Mucosa of descending colon (tissue), 3 donors: ENCODE data around the gene RELN. TPM values are rescaled to one million over a fixed set of nuclear protein-coding genes. Genes with fewer than 3 reads are reported as not detected.

Experiments used
- ATAC-seq: fragments of 200-7000 bp; cut with Tn5 transposase; one replicate; pipeline ENCODE4 v1.9.1; 2020; ENCODE audit warnings: mild to moderate bottlenecking, moderate library complexity
- DNase-seq, 3 donors: peaks; one replicate each; pipeline ENCODE4 v3.0.0-alpha.2; 2020
- H3K36me3 ChIP-seq: fragments of 200-600 bp; one replicate; pipeline ENCODE4 v1.8.0; 2021; ENCODE audit warnings: low read depth, mild to moderate bottlenecking
- H3K4me1 ChIP-seq: fragments of 200-600 bp; one replicate; pipeline ENCODE4 v1.8.0; 2021; ENCODE audit warnings: low read depth, mild to moderate bottlenecking
- H3K4me3 ChIP-seq: fragments of 200-600 bp; one replicate; pipeline ENCODE4 v1.8.0; 2021; ENCODE audit warnings: mild to moderate bottlenecking
- H3K9me3 ChIP-seq: fragments of 200-600 bp; one replicate; pipeline ENCODE4 v1.8.0; 2021; ENCODE audit warnings: mild to moderate bottlenecking
- CTCF ChIP-seq: fragments of 200-600 bp; IDR thresholded peaks from one replicate; pipeline ENCODE4 v1.8.0; 2022; ENCODE audit warnings: antibody characterized with exemption, mild to moderate bottlenecking
- intact Hi-C, 2 donors: fragments of 100-400 bp; cut with DNase I in 1 of 2; cut with micrococcal nuclease in 1 of 2; formaldehyde crosslinking; loops; one replicate each; pipeline versions ENCODE4 v1.11.0 to v1.11.1; 2022; cut with DNase I, micrococcal nuclease
- total RNA-seq, 3 donors: library from RNA; stranded (reverse); fragmentation: NEBNext Ultra II Directional in 2 of 3; extraction: Animal tissue kit (Norgen Biotek cat#: 25700) in 2 of 3; gene quantifications; one replicate each; pipeline versions ENCODE4 v1.2.1 to v1.2.4, GENCODE V29; 2021 to 2023
- donor health status: DM: no; HTN: no; CAD: no; lungs with moderate emphysema.
- donor health status: DM: no; HTN: no; CAD: no.
- donor health status: DM: no; HTN: yes; CAD: no.

The RELN gene
- total RNA-seq, 3 donors from 2014 or later = 1.1 to 4.4 (median 2.4) TPM

- DNase-seq (no peak), ATAC-seq (no peak)
- Histone ChIP-seq H3K36me3 (no peaks in the 10 kb centered on the region), H3K9me3 (no peaks in the 10 kb centered on the region), H3K4me3 (no peak overlapping the region), H3K4me1 (no peaks in the 10 kb centered on the region)
- intact Hi-C loops = no loop called here
- TF ChIP-seq CTCF = no peak
Measured at GRCh38 chr7:103941976-103942375, 47.5 kb downstream of the RELN start.

- H3K9me3 ChIP-seq = no peaks in the 10 kb centered on the region
- intact Hi-C loops = no loop called here
- DNase-seq (no peak), ATAC-seq (no peak)
- no peak for TF ChIP-seq CTCF
- H3K4me1 ChIP-seq = no peaks in the 10 kb centered on the region
- no peak overlapping the region for H3K4me3 ChIP-seq
- H3K36me3 ChIP-seq = no peaks in the 10 kb centered on the region
Measured at GRCh38 chr7:103940382-103941268, 48.8 kb downstream of the RELN start.

GRCh38 chr7:103937680-103938079 lies 51.8 kb downstream of the RELN start:
- H3K4me3 ChIP-seq = no peak overlapping the region
- no peak for TF ChIP-seq CTCF
- intact Hi-C loops = no loop called here
- DNase-seq = no peak
- H3K9me3 ChIP-seq = no peaks in the 10 kb centered on the region
- H3K36me3 ChIP-seq = no peaks in the 10 kb centered on the region
- ATAC-seq = no peak
- H3K4me1 ChIP-seq = no peaks in the 10 kb centered on the region

GRCh38 chr7:103936558-103936957 lies 52.9 kb downstream of the RELN start:
- Histone ChIP-seq H3K36me3 (no peaks in the 10 kb centered on the region), H3K4me1 (no peaks in the 10 kb centered on the region), H3K4me3 (no peak overlapping the region), H3K9me3 (no peaks in the 10 kb centered on the region)
- ATAC-seq (no peak), DNase-seq (no peak)
- intact Hi-C loops = no loop called here
- no peak for TF ChIP-seq CTCF

GRCh38 chr7:103934508-103934907 lies 55.0 kb downstream of the RELN start:
- Histone ChIP-seq H3K4me3 (no peak overlapping the region), H3K36me3 (no peaks in the 10 kb centered on the region), H3K4me1 (no peaks in the 10 kb centered on the region), H3K9me3 (no peaks in the 10 kb centered on the region)
- ATAC-seq (no peak), DNase-seq (no peak)
- intact Hi-C loops = no loop called here
- no peak for TF ChIP-seq CTCF
